Spleen (tissue), 7 donors: Measurements from ENCODE around the gene PYGO2.
"Not testable (repeated sequence)": the region's sequence is repeated elsewhere in the genome, so short reads cannot be mapped to it uniquely, and the experiment has no call there.

Experiments used
- POLR2A ChIP-seq, 3 donors: fragments of 450-650 bp; IDR thresholded peaks; one replicate each; pipeline ENCODE4 v1.5.1; 2017; ENCODE audit warnings: antibody characterized with exemption in 3 of 3, mild to moderate bottlenecking in 1 of 3
- TF ChIP-seq, protein P1 (sequence below), 11 experiments: fragments of 200-600 bp in 7 of 11; fragments of 450-650 bp in 4 of 11; sonication (generic) in 4 of 11; IDR thresholded peaks in 8 of 11; conservative IDR thresholded peaks in 3 of 11; 1 replicate in 7 of 11; 2 replicates in 4 of 11; pipeline versions ENCODE4 v1.4.0 to v1.8.0; 2016 to 2021; ENCODE audit warnings: antibody characterized with exemption in 11 of 11, inconsistent platforms in 4 of 11, mild to moderate bottlenecking in 1 of 11
- donor health status: DM: no; HTN: no; CAD: no; lungs with moderate emphysema.
- donor health status: DM: no; HTN: no; CAD: no.
- donor health status: DM: no; HTN: no; CAD: no.

DNA sequence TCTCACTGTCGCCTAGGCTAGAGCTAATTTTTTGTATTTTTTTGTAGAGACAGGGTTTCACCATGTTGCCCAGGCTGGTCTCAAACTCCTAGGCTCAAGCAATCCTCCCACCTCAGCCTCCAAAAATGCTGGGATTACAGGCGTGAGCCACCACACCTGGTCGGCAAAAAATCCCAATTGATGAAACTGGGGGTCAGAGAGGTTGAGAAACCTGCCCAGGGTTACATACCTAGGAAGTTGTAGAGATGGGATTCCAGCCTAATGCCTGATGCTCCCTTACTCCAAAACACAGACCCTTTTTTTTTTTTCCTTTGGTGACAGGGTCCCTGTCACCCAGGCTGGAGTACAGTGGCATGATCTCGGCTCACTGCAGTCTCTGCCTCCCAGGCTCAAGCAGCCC lies 25.2 kb upstream of the PYGO2 start:
- TF ChIP-seq, protein P1, sequence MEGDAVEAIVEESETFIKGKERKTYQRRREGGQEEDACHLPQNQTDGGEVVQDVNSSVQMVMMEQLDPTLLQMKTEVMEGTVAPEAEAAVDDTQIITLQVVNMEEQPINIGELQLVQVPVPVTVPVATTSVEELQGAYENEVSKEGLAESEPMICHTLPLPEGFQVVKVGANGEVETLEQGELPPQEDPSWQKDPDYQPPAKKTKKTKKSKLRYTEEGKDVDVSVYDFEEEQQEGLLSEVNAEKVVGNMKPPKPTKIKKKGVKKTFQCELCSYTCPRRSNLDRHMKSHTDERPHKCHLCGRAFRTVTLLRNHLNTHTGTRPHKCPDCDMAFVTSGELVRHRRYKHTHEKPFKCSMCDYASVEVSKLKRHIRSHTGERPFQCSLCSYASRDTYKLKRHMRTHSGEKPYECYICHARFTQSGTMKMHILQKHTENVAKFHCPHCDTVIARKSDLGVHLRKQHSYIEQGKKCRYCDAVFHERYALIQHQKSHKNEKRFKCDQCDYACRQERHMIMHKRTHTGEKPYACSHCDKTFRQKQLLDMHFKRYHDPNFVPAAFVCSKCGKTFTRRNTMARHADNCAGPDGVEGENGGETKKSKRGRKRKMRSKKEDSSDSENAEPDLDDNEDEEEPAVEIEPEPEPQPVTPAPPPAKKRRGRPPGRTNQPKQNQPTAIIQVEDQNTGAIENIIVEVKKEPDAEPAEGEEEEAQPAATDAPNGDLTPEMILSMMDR (IDR thresholded peaks at IDR 0.05 in 8 of 11, conservative IDR thresholded peaks at IDR 0.05 in 3 of 11): not testable (repeated sequence)
- not testable (repeated sequence) for TF ChIP-seq POLR2A (IDR thresholded peaks at IDR 0.05)
